Peyer's patch (tissue), 4 donors: ENCODE results near the gene TRAPPC12. TPM values are rescaled to one million over a fixed set of nuclear protein-coding genes. Genes with fewer than 3 reads are reported as not detected.

ENCODE experiments used
- DNase-seq, 3 donors: peaks; one replicate each; pipeline ENCODE4 v3.0.0-alpha.2; 2017 to 2019
- H3K27ac ChIP-seq, 4 donors: fragments of 200-600 bp; sonication (generic); one replicate each; pipeline ENCODE4 v1.5.1; 2016 to 2019
- H3K27me3 ChIP-seq, 2 donors: fragments of 200-600 bp; sonication (generic); one replicate each; pipeline ENCODE4 v1.5.1; 2019
- H3K36me3 ChIP-seq, 3 donors: fragments of 200-600 bp; sonication (generic); one replicate each; pipeline ENCODE4 v1.5.1; 2016 to 2019
- H3K4me1 ChIP-seq, 4 donors: fragments of 200-600 bp; sonication (generic); one replicate each; pipeline ENCODE4 v1.5.1; 2016 to 2019
- H3K4me3 ChIP-seq, 4 donors: fragments of 200-600 bp; sonication (generic); 1 replicate in 3 of 4; 2 replicates in 1 of 4; pipeline ENCODE4 v1.5.1; 2016 to 2019; ENCODE audit warnings: mild to moderate bottlenecking in 1 of 4
- H3K9me3 ChIP-seq, 4 donors: fragments of 200-600 bp; sonication (generic); one replicate each; pipeline ENCODE4 v1.5.1; 2016 to 2019; ENCODE audit warnings: mild to moderate bottlenecking in 1 of 4
- CTCF ChIP-seq, 6 experiments: fragments of 450-650 bp in 4 of 6; fragments of 200-600 bp in 2 of 6; sonication (generic) in 1 of 6; IDR thresholded peaks; one replicate each; pipeline ENCODE4 v1.5.1; 2017 to 2019; ENCODE audit warnings: antibody characterized with exemption in 6 of 6, mild to moderate bottlenecking in 3 of 6, moderate library complexity in 1 of 6
- POLR2A ChIP-seq, 2 donors: fragments of 450-650 bp; IDR thresholded peaks; one replicate each; pipeline ENCODE4 v1.5.1; 2017; ENCODE audit warnings: antibody characterized with exemption in 2 of 2, mild to moderate bottlenecking in 2 of 2, moderate library complexity in 2 of 2
- total RNA-seq, 4 donors: library from RNA; depleted of rRNA; stranded (reverse); fragments of >200 nt; gene quantifications; one replicate each; pipeline ENCODE4 v1.1.0, GENCODE V29; 2016

The TRAPPC12 gene
- total RNA-seq, 4 donors from 2014 or later: 122 to 191 (median 158) TPM

- no peak overlapping the region for H3K27ac ChIP-seq
- H3K36me3 ChIP-seq: no peaks in the 10 kb centered on the region
- DNase-seq: no peak
- no peak overlapping the region for H3K4me3 ChIP-seq
- TF ChIP-seq CTCF (IDR thresholded peaks at IDR 0.05): no peak
- TF ChIP-seq POLR2A (IDR thresholded peaks at IDR 0.05): no peak
- no peaks in the 10 kb centered on the region for H3K9me3 ChIP-seq
- no peaks in the 10 kb centered on the region for H3K27me3 ChIP-seq
- H3K4me1 ChIP-seq: peaks cover 0 to 7% (median 0%) of the 10 kb centered on the region in 4 donors
Measured at GRCh38 chr2:3527886-3528785, 148.6 kb downstream of the TRAPPC12 start.

Other genes with a start within 250 kb of the TRAPPC12 start
- 10 to 100 TPM; 23.4 to 94.1 (median 36.2) TPM for gene EIPR1, start 1.9 kb upstream of the TRAPPC12 start, total RNA-seq
- gene ADI1, start 139.8 kb downstream of the TRAPPC12 start, total RNA-seq: 100 to 1,000 TPM in 1 of 4 donors, 10 to 100 TPM in 3; 43.7 to 207 (median 71.0) TPM
- 10 to 100 TPM in 3 of 4 donors, 1 to 10 TPM in 1; 8.2 to 42.9 (median 14.8) TPM for gene RNASEH1, start 178.6 kb downstream of the TRAPPC12 start, total RNA-seq
- 1,000 to 10,000 TPM in 3 of 4 donors, 100 to 1,000 TPM in 1; 855 to 2,886 (median 1,081) TPM for gene RPS7, start 195.6 kb downstream of the TRAPPC12 start, total RNA-seq
- 1 to 10 TPM in 2 of 4 donors, under 1 TPM in 1, not detected in 1; 0.70 to 5.8 (median 1.1) TPM for gene COLEC11, start 215.4 kb downstream of the TRAPPC12 start, total RNA-seq